Neural crest cell (in vitro differentiated cells): Measurements from ENCODE around the gene ZNF385B. TPM values are rescaled to one million over a fixed set of nuclear protein-coding genes. Genes with fewer than 3 reads are reported as not detected.

Experiments used
- DNase-seq: peaks from one replicate; pipeline ENCODE4 v3.0.0; 2021; ENCODE audit warnings: low read depth, mixed read lengths, low spot score
- H3K27ac Mint-ChIP-seq: one replicate; pipeline ENCODE4 v1.8.0; 2021; ENCODE audit warnings: mild to moderate bottlenecking, mixed read lengths; ENCODE audit not compliant: unreplicated experiment
- H3K27me3 Mint-ChIP-seq: 2 replicates; pipeline ENCODE4 v1.8.0; 2021; ENCODE audit warnings: low read depth, mild to moderate bottlenecking, mixed read lengths
- H3K36me3 Mint-ChIP-seq: 2 replicates; pipeline ENCODE4 v1.8.0; 2021; ENCODE audit warnings: low read depth, mild to moderate bottlenecking, mixed read lengths
- H3K4me1 Mint-ChIP-seq: 2 replicates; pipeline ENCODE4 v1.8.0; 2021; ENCODE audit warnings: mixed read lengths
- H3K4me3 Mint-ChIP-seq: one replicate; pipeline ENCODE4 v1.8.0; 2021; ENCODE audit warnings: mild to moderate bottlenecking, mixed read lengths
- H3K9me3 Mint-ChIP-seq: 2 replicates; pipeline ENCODE4 v1.8.0; 2021; ENCODE audit warnings: mixed read lengths
- CTCF ChIP-seq: fragments of 200-600 bp; sonication (generic); conservative IDR thresholded peaks from 2 replicates; pipeline ENCODE4 v1.5.0; 2021; ENCODE audit warnings: antibody characterized with exemption, mild to moderate bottlenecking
- total RNA-seq: library from RNA; stranded (reverse); gene quantifications from 2 replicates; pipeline ENCODE4 v1.2.1, GENCODE V29; 2021

The ZNF385B gene
- total RNA-seq, 1 donor from 2014 or later: 2.1 TPM

- no peak for DNase-seq
- Mint-ChIP-seq H3K4me3 (no peak overlapping the region), H3K36me3 (no peaks in the 10 kb centered on the region), H3K9me3 (no peaks in the 10 kb centered on the region), H3K27me3 (no peaks in the 10 kb centered on the region), H3K4me1 (no peaks in the 10 kb centered on the region), H3K27ac (no peak overlapping the region)
- no peak for TF ChIP-seq CTCF
Measured at GRCh38 chr2:179488563-179488962, 372.8 kb downstream of the ZNF385B start.

- Mint-ChIP-seq H3K27ac (no peak overlapping the region), H3K4me1 (peaks cover 4% of the 10 kb centered on the region), H3K36me3 (no peaks in the 10 kb centered on the region), H3K27me3 (no peaks in the 10 kb centered on the region), H3K4me3 (no peak overlapping the region), H3K9me3 (peaks cover 5% of the 10 kb centered on the region)
- no peak for TF ChIP-seq CTCF
- DNase-seq: no peak
Measured at GRCh38 chr2:179487010-179487731, 374.2 kb downstream of the ZNF385B start.

- Mint-ChIP-seq H3K4me3 (no peak overlapping the region), H3K9me3 (peaks cover 5% of the 10 kb centered on the region), H3K36me3 (no peaks in the 10 kb centered on the region), H3K27me3 (no peaks in the 10 kb centered on the region), H3K27ac (no peak overlapping the region), H3K4me1 (peaks cover 4% of the 10 kb centered on the region)
- DNase-seq: no peak
- TF ChIP-seq CTCF: no peak
Measured at GRCh38 chr2:179483131-179483530, 378.3 kb downstream of the ZNF385B start.

- H3K9me3 Mint-ChIP-seq: peaks cover 5% of the 10 kb centered on the region
- no peaks in the 10 kb centered on the region for H3K36me3 Mint-ChIP-seq
- DNase-seq: no peak
- TF ChIP-seq CTCF: no peak
- H3K27me3 Mint-ChIP-seq: no peaks in the 10 kb centered on the region
- H3K4me1 Mint-ChIP-seq: peaks cover 4% of the 10 kb centered on the region
- no peak overlapping the region for H3K27ac Mint-ChIP-seq
- no peak overlapping the region for H3K4me3 Mint-ChIP-seq
Measured at GRCh38 chr2:179479947-179480346, 381.5 kb downstream of the ZNF385B start.

- Mint-ChIP-seq H3K4me3 (no peak overlapping the region), H3K27me3 (no peaks in the 10 kb centered on the region)
- TF ChIP-seq CTCF: no peak
Measured at GRCh38 chr2:179478771-179479170, 382.6 kb downstream of the ZNF385B start.

More at GRCh38 chr2:179478771-179479170, 382.6 kb downstream of the ZNF385B start:
- DNase-seq: no peak
- Mint-ChIP-seq H3K9me3 (peaks cover 5% of the 10 kb centered on the region), H3K27ac (no peak overlapping the region), H3K4me1 (peaks cover 4% of the 10 kb centered on the region), H3K36me3 (no peaks in the 10 kb centered on the region)
